ENCODE measurements around the gene C5orf63.
"Not testable (repeated sequence)": the region's sequence is repeated elsewhere in the genome, so short reads cannot be mapped to it uniquely, and the experiment has no call there.

The C5orf63 gene

DNA sequence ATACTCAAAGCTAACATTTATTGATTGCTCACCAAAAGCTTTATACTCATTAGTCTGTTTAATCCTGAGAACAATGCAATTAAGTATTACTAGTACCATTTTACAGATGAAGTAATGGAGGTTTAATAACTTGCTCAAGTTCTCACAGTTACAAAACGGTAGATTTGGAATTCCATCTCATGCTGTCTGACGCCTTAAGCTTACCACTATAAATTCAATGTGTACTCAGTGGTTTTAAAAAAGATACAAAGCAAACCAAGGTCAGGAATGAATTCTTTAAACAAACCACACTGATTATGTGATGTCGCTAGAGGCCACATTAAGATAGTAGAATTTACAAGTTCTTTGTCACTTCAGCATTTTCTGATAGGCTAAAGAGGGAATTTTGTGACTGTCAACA lies 1.2 kb upstream of the C5orf63 start:
- no peak for DNase-seq (ENCODE audit: low read depth)

DNA sequence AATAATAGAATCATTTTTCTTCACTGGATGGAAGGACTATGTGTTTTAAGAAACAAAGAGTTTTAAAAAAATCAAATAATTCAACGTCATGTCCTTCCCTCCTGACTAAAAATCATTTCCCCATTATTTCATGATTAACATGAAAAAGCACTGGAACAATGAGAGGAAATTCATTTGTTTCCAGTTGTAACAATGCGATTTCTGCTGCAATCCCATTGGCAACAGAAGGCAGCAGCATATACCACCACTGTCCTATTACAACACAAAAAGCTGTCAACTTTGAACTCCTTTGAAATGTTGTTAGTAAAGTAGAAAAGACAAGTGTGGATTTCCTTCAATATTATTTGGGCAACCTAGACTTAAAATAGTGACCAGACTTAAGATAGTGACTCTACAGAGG lies 3.1 kb downstream of the C5orf63 start:
- no peak for DNase-seq (ENCODE audit: low read depth)

DNA sequence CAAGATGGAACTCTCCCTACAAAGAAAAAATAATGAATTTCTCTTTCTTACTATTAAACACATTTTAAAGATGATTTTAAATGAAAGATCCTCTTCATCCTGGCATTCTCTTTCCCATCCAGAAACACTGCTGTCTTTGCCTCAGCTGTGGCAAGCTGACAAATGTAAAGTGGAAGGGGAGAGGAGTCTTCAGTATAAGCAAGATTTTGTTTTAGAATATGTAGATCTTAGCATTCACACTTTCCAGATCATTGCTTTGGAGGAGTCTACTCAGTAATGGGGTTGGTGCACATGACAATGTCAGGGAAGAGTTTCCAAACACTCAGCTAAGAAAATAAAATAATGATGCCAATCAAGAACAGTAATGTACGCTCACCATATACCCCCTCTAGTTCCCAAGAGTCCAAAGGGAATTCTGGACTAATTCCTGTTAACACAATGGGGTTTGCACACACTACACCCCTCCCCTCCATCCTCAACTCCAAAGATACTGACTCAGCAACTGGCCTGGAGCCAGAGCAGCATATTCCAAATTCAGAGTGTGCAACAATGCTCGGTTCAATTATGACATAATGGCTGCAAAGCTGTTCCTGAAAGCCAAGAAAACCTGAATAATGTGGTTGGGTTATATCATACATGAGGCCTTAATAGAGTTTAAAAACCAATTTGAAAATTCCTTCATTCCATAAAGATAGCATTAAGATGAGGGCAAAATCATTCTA lies 4.6 kb downstream of the C5orf63 start:
- DNase-seq (ENCODE audit: low read depth), result no peak

DNA sequence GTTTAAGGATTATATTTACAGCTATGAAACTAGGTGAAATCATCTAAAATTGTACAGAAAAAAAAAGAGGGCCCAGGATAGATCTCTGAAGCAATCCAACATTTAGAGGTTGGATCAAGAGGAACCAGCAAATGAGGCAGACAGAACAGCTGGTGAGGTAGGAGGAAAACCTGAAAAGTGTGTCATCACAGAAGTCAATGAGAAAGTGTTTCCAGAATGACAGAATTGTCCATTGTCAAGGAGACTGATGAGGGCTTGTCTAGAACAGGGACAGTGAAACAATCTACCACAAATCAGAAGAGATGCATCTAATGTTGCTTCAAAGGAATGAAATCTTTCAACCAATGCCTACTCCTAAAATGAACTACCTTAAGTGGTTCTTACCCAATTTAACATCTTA lies 6.6 kb downstream of the C5orf63 start:
- no peak for DNase-seq (ENCODE audit: low read depth)

DNA sequence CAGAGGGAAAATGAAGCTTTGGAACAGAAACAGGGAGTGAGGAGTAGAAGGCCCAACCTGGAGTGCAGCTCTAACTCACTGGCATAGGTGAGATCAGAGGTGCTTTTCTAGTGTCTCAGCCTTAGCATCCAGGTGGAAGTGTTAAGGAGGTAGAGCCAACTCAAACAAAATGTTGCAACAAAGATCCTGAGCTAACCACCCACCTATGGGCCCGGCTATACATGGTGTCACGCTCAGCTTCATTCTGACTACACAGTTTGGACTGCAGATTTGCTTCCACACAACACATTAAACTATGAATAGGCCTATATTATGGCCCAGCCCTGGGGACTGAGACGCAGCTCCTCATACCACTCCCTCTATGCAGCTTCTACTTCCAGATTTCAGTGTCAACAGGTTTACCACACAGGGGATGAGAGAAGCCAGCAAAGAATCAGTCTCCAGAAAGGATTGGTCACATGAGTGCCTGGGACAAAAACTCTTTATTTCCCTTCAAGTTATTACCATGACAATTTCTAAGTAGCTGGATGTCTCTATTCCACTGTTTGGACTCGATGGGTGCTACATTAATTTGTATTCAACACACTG lies 9.0 kb downstream of the C5orf63 start:
- no peak for DNase-seq (ENCODE audit: low read depth)

DNA sequence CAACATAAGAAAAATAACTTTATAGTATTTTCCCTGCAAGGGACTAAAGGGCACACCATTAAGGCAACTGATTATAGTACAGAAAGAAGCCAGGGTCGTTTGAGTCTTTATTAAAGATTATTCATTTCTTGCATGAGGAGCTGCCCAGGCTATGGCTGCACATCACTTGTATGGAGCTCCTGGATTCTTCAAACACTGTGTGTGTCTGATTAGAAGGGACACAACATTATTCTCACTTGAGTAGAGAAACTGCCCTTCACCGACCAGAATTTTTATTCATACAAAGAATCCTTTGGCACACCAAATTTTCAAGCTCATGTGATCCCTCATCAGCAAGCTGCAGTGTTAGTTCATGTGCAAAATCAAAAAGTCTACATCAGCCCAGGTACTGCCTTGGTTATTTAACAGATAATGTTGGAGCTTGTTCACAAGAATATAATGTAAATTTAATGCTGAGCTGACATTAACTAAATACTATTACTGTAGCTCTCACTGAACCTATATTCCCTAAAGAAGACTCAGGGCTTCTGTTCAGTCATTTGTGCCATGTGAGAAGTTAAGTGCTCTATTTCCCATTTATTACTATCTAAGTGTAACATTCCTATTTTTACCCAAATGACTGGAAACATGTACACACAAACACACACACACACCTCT lies 9.9 kb downstream of the C5orf63 start:
- no peak for DNase-seq (ENCODE audit: low read depth)

DNA sequence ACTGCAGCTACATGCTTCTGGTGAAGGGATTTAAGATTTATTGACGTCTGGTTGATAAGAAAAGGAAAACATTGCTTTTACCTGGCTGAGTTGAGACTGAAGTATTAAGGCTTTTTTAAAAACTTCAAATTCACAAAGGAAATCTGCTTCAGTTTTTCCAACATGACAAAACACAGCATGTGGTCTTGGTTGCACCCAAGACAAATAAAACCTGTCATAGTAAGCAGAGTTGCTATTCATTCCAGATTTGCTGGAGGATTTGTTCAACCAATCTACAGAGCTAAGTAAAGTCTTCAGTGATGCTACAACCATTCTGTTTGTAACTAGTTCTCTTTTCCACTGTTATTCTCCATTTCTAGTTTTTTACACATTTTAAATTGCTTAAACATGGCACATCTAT lies 11.3 kb downstream of the C5orf63 start:
- DNase-seq (ENCODE audit: low read depth), result no peak

DNA sequence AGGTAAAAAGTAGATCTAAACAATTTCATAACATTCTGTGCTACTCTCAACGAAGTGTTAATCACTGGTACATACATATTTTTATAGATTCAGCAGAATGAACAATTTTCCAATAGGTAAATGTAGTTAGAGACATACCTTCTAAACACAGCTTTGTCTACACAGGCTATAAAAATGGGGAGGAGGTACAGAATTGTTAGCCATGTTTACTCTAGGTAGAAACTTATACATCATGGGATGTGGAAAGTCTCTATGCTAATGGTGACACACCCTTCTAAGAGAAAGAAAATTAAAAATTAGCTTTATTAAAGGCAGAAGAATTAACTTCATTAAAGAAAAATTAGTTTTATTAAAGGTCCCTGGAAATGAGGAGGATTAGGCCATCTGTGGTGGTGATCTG lies 11.8 kb downstream of the C5orf63 start:
- DNase-seq (ENCODE audit: low read depth), result no peak

DNA sequence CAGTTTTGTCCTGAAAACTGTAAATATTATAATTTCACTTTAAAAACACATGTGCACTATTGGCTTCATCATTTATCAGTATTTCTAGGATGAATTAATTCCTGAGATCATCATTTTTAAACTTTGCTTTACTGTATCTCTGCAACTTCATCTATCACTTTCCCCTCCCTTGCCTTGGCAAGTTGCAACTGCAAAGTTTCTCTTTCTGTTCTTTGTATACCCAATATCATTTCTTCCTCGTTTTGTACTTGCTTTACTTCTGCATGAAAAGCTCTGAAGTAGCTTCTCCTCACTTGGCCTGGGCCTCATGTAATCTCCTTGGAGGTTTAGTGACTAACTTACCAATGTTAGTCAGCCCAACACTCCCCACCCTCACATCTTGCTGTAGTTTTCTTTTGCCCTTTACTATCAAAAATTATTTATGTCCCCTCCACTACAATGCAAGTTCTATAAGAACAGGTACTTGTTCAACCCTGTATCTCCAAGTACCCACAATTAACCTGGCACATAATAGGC lies 12.8 kb downstream of the C5orf63 start:
- DNase-seq (ENCODE audit: low read depth), result no peak

DNA sequence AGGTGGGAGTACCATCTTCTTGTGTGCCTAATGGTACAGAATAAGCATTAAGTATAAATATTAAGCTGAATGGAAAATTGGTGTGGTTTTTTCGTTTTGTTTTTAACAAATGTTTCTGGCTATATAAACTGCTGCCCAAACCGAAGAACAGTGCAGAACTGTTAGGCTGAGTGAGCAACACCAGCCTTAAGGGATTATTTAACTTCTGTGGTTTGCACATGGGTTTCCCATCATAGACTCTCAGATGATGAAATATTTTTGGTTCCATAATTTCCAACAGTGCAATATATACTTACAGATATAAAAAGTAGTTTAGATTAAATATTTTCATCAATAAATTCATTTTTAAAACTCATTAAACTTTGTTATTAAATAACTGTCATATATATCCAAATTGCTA lies 16.4 kb downstream of the C5orf63 start:
- no peak for DNase-seq (ENCODE audit: low read depth)

DNA sequence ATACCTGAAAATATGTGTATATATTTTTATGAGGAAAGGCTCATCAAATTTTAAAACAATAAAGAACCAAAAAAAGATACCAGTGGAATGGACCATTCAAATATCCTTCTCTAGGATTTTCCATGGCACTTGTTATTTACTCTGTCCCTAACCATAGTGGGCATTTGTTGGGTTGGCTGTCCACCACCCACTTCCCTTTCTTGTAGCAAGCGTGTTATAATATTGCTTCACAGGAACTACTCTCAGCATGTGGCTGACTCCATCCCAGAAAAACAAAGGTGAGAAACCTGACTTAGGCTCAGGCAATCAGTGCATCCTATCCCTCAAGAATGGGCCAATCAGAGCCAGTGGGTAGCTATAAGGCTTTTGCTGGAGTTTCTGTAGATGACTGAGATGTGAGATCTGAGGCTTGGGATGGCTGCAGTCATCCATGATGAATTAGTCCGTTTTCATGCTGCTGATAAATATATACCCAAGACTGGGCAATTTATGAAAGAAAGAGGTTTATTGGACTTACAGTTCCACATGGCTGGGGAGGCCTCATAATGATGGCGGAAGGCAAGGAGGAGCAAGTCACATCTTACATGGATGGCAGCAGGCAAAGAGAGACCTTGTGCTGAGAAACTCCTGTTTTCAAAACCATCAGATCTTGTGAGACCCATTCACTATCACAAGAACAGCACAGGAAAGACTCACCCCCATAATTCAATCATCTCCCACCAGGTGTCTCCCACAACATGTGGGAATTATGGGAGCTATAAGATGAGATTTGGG lies 17.2 kb downstream of the C5orf63 start:
- no peak for DNase-seq (ENCODE audit: low read depth)

DNA sequence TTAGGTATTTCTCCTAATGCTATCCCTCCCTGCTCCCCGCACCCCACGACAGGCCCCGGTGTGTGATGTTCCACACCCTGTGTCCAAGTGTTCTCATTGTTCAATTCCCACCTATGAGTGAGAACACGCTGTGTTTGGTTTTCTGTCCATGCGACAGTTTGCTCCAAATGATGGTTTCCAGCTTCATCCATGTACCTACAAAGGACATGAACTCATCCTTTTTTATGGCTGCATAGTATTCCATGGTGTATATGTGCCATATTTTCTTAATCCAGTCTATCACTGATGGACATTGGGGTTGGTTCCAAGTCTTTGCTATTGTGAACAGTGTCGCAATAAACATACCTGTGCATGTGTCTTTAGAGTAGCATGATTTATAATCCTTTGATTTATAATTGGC lies 19.8 kb downstream of the C5orf63 start:
- not testable (repeated sequence) for DNase-seq (ENCODE audit: low read depth)

DNA sequence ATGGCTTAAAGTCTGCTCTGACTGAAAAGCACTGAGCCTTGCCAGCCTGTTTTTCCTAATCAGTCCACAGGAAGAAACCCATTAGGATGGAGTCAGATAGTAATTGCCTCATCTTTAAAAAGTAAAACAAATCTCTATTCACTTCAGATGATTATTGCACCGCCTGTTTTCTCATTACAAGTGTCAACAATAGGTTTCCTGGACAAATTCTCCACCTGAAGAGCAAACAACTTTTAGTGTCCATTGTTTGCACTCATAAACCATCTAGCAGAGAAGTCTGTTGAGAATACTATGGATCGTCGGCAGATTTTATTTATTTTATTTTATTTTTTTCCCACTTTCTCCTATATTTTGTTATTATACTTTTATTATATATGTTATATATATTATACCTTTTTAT lies 20.3 kb downstream of the C5orf63 start:
- no peak for DNase-seq (ENCODE audit: low read depth)

DNA sequence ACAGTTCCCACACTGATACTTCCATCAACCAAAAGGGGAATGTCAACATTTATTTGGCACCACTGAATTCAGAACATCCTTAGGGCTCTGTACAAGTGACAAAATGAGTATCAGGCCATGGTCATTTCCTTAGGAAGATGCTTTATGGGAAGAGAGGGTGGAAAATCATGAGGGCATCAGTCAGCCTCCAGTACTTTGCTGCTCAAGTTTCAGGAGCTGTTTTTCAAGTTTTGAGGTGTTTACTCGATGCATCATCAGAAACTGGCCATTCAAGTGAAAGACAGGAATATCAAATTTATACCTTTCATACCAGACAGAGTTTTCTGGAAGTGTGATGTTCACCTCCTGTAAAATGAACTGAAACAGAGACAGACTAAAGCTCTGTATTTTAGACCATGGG lies 21.7 kb downstream of the C5orf63 start:
- DNase-seq (ENCODE audit: low read depth), result no peak

DNA sequence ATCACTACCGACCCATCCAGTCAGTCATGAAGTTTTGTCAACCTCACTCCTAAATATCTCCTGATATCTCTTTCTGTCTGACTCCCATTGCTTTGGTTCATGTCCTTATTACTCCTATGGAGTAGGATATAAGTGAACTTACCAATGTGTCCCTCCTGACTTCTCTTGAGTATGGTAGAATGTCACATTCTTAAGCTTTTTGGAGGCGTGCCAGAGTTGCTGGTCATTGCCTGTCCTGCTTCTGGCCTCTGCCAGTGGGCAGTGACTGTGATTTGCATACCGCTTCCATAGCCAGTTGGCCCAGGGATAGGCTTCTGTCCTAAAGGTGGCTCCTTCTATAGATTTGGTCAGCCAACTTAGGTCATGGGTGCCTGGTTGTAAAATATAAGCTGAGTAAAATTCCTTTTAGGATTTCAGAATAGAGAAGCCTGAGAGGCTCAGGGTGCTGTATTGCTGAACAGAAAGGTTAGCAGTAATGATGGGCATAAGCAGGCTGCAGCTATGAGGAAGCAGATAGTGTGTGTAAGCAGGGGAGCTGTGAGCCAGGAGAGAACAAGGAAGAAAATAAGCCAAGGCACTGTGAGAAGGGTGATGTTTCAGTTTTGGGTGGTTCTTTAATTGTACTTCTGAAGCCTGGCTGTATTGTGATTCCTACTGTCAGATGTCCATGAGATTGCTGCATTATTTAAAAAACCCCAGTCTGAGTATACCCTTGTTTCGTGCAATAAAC lies 26.8 kb downstream of the C5orf63 start:
- DNase-seq (ENCODE audit: low read depth), result no peak

DNA sequence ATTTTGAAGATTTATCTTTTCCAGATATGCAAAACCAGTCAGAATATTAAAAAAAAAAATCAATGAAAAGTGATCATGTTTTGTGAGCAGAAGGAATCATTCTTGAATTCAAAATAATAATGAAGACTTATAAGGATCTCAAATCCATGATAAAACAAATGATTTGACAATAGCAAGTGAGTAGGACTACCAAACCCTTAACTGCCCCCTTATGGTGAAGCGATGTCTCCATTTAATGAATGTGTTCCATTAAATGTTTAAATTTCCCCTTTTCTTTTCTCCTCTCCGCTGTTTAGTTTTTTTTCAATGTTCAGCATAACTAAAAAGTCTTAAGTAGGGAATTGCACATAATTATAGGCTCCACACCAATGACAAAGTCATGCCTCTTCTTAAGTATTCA lies 30.7 kb downstream of the C5orf63 start:
- DNase-seq (ENCODE audit: low read depth), result no peak

DNA sequence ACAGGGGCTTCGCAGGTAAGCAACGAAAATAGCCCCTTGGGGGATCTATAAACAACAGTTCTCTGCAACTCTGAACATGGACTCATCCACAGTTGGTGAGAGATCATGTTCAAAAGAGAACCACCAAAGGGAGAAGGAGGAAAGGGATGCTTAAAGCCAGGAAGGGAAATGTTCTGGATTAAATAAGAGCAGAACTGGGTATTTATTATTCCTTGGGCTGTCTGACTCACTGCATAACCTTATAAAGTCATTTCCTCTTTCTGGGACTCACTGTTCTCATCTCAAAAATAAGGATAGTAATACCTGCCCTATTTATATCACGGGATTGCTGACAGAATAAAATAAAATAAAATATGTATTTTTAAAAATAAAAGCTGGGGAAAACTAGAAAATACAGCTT lies 31.7 kb downstream of the C5orf63 start:
- DNase-seq (ENCODE audit: low read depth), result no peak

DNA sequence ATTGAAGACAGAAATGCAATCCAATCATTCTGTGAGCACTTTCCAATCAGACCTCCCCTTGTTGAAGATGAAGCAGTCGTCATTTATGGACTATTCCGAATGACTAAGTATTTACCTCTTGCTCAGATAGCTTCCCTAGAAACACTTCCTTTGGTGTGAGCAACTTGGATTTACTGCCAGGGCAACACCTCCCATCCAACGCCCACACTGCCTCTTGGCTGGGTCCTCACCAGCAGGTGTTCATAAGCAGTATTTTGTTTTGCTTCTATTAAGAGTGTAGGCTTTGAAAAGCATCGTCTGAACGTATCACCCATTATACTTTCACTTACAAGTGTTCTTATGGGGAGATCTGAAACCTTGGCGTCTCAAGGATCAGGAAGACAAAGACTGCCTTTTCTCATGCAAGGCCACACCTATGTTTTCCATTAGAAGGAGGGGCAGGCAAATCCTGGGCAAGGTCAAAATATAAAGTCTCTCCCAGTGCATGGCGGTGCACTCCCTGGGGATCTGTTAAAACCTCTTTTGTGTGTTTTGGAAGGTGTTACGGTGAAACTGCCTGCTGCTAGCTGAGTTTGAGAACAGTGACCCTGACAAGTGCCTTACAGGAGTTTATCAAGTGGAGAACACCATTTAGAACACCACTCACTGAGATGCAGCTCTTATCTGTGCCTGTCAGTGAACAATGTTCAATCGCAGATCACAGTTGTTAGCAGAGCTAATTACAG lies 32.3 kb downstream of the C5orf63 start:
- DNase-seq (ENCODE audit: low read depth), result no peak

DNA sequence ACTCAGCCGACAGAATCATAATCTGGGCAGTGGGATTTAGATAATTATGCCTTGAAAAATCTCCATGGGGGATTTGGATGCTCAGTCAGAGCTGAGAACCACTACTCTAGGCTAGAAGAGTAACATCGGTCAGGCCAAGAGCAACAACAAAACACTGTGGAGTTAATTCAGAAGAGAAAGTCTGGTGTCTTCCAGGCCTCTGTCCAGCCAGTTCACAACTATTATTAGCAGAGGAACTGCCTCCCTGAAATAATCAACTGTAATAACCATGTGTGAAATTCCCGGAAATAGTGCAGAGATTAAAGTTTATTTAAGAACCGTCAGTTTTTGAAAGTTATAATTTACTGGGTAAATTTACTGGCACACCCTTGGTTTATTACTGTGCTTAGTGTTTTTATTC lies 34.8 kb downstream of the C5orf63 start:
- no peak for DNase-seq (ENCODE audit: low read depth)

DNA sequence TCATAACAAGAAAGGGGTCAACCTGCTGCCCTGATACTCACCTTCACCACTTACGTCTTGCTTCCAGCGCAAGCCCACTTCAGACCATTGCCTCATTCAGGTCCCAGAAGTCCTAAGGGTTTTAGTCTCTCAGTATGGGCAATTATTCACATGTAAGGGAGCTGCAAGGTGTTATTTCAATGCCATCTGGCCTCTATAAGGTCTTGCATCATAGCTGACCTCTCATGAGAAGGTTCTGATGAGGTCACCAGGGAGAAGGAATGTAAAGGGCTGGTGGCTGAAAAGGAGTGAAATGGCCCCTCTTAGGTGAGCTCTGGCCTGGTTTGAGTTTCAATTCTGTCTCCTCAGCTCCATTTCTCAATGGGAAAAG lies 41.5 kb downstream of the C5orf63 start:
- no peak for DNase-seq (ENCODE audit: low read depth)

DNA sequence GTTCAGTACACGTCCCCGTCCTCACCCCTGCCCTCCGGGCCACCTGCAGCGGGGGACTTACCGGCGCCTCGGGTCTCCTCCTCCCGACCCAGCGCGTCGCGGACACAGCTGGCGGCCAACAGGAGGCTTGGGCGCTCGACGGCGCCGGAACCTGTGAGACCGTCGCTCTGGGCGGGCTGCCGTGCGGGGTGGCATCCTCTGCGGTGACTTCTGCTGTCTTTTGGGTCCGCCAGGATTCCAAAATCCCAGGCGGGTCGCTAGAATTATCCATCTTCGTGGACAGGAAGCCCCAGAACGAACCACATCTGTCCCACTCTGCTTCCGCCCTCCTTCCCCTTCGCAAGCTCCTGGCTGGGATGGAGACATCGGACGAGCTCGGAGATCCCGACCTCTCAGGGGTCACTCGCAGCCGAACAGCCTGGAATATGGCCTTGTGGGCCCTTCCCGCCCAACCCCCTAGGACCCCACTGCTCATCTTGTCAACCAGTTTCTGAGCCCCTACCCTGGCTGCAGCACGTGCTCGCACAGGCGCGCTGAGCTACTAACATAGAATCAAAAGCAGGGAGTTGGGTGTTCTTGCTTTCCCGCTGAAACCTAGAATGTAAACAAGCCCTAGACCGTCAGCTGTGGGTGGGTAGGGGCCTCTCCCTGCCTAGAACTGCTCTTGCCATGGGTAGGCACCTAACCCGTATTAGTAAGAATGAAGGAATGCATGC lies 42.0 kb downstream of the C5orf63 start:
- DNase-seq (ENCODE audit: low read depth), result no peak

All from stimulated activated CD8-positive, alpha-beta memory T cell treated with anti-CD3 and anti-CD28 coated beads, Interleukin-15, amount 100 ng/mL, for 24 hours (primary cell).